ENCODE data around the gene ATP6V0A4. TPM values are rescaled to one million over a fixed set of nuclear protein-coding genes. Genes with fewer than 3 reads are reported as not detected.

Gene ATP6V0A4
- total RNA-seq, 4 donors from 2014 or later: not detected

- no peaks in the 10 kb centered on the region for H3K36me3 ChIP-seq
- intact Hi-C loops (cut with DNase I; ENCODE audit: low total_unique reads): no loop called here
- H3K4me3 ChIP-seq: no peak overlapping the region
- H3K9me3 ChIP-seq: no peaks in the 10 kb centered on the region
- no peak overlapping the region for H3K27ac ChIP-seq
- no peak for ATAC-seq
- H3K27me3 ChIP-seq: no peaks in the 10 kb centered on the region
- in situ Hi-C loops (cut with MboI; ENCODE audit: low sequenced_read_pairs in 4 of 4): no loop called here
- H3K4me1 ChIP-seq: no peaks in the 10 kb centered on the region
- no peak for DNase-seq
- TF ChIP-seq POLR2A (IDR thresholded peaks at IDR 0.05): no peak
- TF ChIP-seq, protein P1, sequence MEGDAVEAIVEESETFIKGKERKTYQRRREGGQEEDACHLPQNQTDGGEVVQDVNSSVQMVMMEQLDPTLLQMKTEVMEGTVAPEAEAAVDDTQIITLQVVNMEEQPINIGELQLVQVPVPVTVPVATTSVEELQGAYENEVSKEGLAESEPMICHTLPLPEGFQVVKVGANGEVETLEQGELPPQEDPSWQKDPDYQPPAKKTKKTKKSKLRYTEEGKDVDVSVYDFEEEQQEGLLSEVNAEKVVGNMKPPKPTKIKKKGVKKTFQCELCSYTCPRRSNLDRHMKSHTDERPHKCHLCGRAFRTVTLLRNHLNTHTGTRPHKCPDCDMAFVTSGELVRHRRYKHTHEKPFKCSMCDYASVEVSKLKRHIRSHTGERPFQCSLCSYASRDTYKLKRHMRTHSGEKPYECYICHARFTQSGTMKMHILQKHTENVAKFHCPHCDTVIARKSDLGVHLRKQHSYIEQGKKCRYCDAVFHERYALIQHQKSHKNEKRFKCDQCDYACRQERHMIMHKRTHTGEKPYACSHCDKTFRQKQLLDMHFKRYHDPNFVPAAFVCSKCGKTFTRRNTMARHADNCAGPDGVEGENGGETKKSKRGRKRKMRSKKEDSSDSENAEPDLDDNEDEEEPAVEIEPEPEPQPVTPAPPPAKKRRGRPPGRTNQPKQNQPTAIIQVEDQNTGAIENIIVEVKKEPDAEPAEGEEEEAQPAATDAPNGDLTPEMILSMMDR (IDR thresholded peaks at IDR 0.05 in 4 of 5, conservative IDR thresholded peaks at IDR 0.05 in 1 of 5): no peak
These were observed 42.0 kb downstream of the ATP6V0A4 start for GRCh38 chr7:138755842-138756590.

DNA sequence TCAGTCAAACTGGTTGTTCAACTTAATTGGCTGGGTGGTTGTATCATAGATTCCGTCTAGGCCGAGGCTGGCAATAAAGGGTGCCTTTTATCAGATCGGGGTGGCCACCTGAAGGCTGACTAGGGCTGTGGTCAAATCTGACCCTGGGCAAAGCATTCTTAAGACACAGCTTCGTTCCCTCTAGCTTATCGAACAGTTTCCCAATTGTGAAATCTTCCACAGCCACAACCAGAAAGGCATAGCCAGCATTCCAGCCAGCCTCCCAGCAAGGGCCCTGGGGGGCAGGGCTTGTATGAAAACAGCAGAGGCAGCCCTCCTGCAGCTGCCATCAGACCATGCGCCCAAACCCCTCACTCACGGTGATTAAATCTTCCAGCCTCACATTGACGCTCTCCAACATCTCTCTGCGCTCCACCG is 42.7 kb downstream of the ATP6V0A4 start:
- ATAC-seq (no peak), DNase-seq (no peak)
- no peak for TF ChIP-seq POLR2A (IDR thresholded peaks at IDR 0.05)
- TF ChIP-seq, protein P1 (IDR thresholded peaks at IDR 0.05 in 4 of 5, conservative IDR thresholded peaks at IDR 0.05 in 1 of 5): no peak
- in situ Hi-C loops (cut with MboI; ENCODE audit: low sequenced_read_pairs in 4 of 4): no loop called here
- Histone ChIP-seq H3K4me1 (no peaks in the 10 kb centered on the region), H3K36me3 (no peaks in the 10 kb centered on the region), H3K4me3 (no peak overlapping the region), H3K27me3 (no peaks in the 10 kb centered on the region), H3K27ac (no peak overlapping the region), H3K9me3 (no peaks in the 10 kb centered on the region)
- intact Hi-C loops (cut with DNase I; ENCODE audit: low total_unique reads): no loop called here

- no peaks in the 10 kb centered on the region for H3K9me3 ChIP-seq
- H3K27ac ChIP-seq: no peak overlapping the region
- ATAC-seq: no peak
- TF ChIP-seq, protein P1 (IDR thresholded peaks at IDR 0.05 in 4 of 5, conservative IDR thresholded peaks at IDR 0.05 in 1 of 5): no peak
- no peak for TF ChIP-seq POLR2A (IDR thresholded peaks at IDR 0.05)
- no peaks in the 10 kb centered on the region for H3K36me3 ChIP-seq
- in situ Hi-C loops (cut with MboI; ENCODE audit: low sequenced_read_pairs in 4 of 4) (no loop called here), intact Hi-C loops (cut with DNase I; ENCODE audit: low total_unique reads) (no loop called here)
- no peaks in the 10 kb centered on the region for H3K27me3 ChIP-seq
- no peak for DNase-seq
- H3K4me3 ChIP-seq: no peak overlapping the region
- no peaks in the 10 kb centered on the region for H3K4me1 ChIP-seq
These were observed 44.4 kb downstream of the ATP6V0A4 start for GRCh38 chr7:138753610-138754009.

DNA sequence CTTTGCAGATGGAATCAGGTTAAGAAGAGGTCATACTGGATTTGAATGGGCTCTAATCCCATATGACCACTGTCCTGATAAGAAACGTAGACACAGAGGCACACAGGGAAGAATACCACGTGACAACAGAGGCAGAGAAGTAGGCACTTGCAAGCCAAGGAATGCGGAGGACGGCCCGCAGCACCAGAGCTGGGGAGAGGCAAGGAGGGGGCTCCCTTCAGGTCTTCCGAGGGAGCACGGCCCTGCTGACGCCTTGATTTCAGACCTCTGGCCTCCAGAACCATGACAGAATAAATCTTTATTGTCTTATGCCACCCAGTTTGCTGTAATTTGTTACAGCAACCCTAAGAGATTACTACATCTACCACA is 44.9 kb downstream of the ATP6V0A4 start:
- no peaks in the 10 kb centered on the region for H3K9me3 ChIP-seq
- no peak overlapping the region for H3K4me3 ChIP-seq
- TF ChIP-seq, protein P1 (IDR thresholded peaks at IDR 0.05 in 4 of 5, conservative IDR thresholded peaks at IDR 0.05 in 1 of 5): no peak
- no peak for TF ChIP-seq POLR2A (IDR thresholded peaks at IDR 0.05)
- no peaks in the 10 kb centered on the region for H3K36me3 ChIP-seq
- H3K27me3 ChIP-seq: no peaks in the 10 kb centered on the region
- intact Hi-C loops (cut with DNase I; ENCODE audit: low total_unique reads): no loop called here
- DNase-seq (no peak), ATAC-seq (no peak)
- no peak overlapping the region for H3K27ac ChIP-seq
- in situ Hi-C loops (cut with MboI; ENCODE audit: low sequenced_read_pairs in 4 of 4): no loop called here
- no peaks in the 10 kb centered on the region for H3K4me1 ChIP-seq
